NCI-H187 treated with DMSO at 0.1 percent for 48 hours (cell line): ENCODE measurements around the gene HARS2.
"Not testable (repeated sequence)": the region's sequence is repeated elsewhere in the genome, so short reads cannot be mapped to it uniquely, and the experiment has no call there.

Source experiments
- DNase-seq: peaks from one replicate; lab custom pipeline; 2025; lab: John Stamatoyannopoulos, UW

HARS2 gene

GRCh38 chr5:140690941-140691924 lies at the start of gene HARS2, which contains the start of gene HARS1:
HARS2 (plus strand) TSS chr5:140691455; CDS start chr5:140691649, 194 bp downstream.
HARS1 (minus strand) TSS chr5:140691370; CDS start chr5:140691304, 66 bp downstream.
- DNase-seq: peak; percentile 63

GRCh38 chr5:140641716-140642115 lies 49.5 kb upstream of the HARS2 start:
- no peak for DNase-seq

- DNase-seq: no peak
Observed at GRCh38 chr5:140642718-140643117, 48.5 kb upstream of the HARS2 start.

GRCh38 chr5:140647042-140647419 lies 44.2 kb upstream of the HARS2 start:
- DNase-seq: no peak

- DNase-seq: no peak
Observed at GRCh38 chr5:140658870-140659269, 32.4 kb upstream of the HARS2 start.

- not testable (repeated sequence) for DNase-seq
Observed at GRCh38 chr5:140660371-140660770, 30.9 kb upstream of the HARS2 start.

GRCh38 chr5:140664030-140664358 lies 27.3 kb upstream of the HARS2 start:
- no peak for DNase-seq

GRCh38 chr5:140664359-140665119 lies 26.7 kb upstream of the HARS2 start, which contains the start of gene WDR55:
WDR55 (plus strand) TSS chr5:140664904; CDS start chr5:140664913, 9 bp downstream.
- DNase-seq: peak; percentile 69

- not testable (repeated sequence) for DNase-seq
Observed at GRCh38 chr5:140671035-140671434, 20.2 kb upstream of the HARS2 start.

- no peak for DNase-seq
Observed at GRCh38 chr5:140671472-140672125, 19.7 kb upstream of the HARS2 start.

GRCh38 chr5:140672455-140673186 lies 18.6 kb upstream of the HARS2 start:
- DNase-seq: no peak

- no peak for DNase-seq
Observed at GRCh38 chr5:140673187-140673976, 17.9 kb upstream of the HARS2 start, which contains the start of gene DND1. DND1 (minus strand) TSS chr5:140673576; CDS start chr5:140673542, 34 bp downstream.

GRCh38 chr5:140674211-140674610 lies 17.0 kb upstream of the HARS2 start:
- DNase-seq: no peak

GRCh38 chr5:140674629-140675028 lies 16.6 kb upstream of the HARS2 start:
- no peak for DNase-seq

GRCh38 chr5:140677947-140678346 lies 13.3 kb upstream of the HARS2 start:
- DNase-seq: no peak

- DNase-seq: no peak
Observed at GRCh38 chr5:140678993-140679392, 12.3 kb upstream of the HARS2 start.

- DNase-seq: no peak
Observed at GRCh38 chr5:140690376-140690932, 801 bp upstream of the HARS2 start.

GRCh38 chr5:140694276-140694675 lies 3.0 kb downstream of the HARS2 start:
- DNase-seq: no peak

GRCh38 chr5:140696891-140697492 lies 5.7 kb downstream of the HARS2 start:
- no peak for DNase-seq
